ENCODE results near the gene INPP4B. TPM values are rescaled to one million over a fixed set of nuclear protein-coding genes. Genes with fewer than 3 reads are reported as not detected.

The INPP4B gene
- total RNA-seq, 4 donors from 2014 or later, result 38.9 to 48.7 (median 44.2) TPM

GRCh38 chr4:142351958-142352357 is 494.1 kb downstream of the INPP4B start:
- H3K9me3 ChIP-seq, result no peaks in the 10 kb centered on the region
- no peaks in the 10 kb centered on the region for H3K27me3 ChIP-seq
- no peaks in the 10 kb centered on the region for H3K36me3 ChIP-seq
- H3K4me3 ChIP-seq, result no peak overlapping the region
- no peak for DNase-seq
- peaks cover 0 to 23% (median 0%) of the 10 kb centered on the region in 4 donors for H3K4me1 ChIP-seq
- TF ChIP-seq, protein P1, sequence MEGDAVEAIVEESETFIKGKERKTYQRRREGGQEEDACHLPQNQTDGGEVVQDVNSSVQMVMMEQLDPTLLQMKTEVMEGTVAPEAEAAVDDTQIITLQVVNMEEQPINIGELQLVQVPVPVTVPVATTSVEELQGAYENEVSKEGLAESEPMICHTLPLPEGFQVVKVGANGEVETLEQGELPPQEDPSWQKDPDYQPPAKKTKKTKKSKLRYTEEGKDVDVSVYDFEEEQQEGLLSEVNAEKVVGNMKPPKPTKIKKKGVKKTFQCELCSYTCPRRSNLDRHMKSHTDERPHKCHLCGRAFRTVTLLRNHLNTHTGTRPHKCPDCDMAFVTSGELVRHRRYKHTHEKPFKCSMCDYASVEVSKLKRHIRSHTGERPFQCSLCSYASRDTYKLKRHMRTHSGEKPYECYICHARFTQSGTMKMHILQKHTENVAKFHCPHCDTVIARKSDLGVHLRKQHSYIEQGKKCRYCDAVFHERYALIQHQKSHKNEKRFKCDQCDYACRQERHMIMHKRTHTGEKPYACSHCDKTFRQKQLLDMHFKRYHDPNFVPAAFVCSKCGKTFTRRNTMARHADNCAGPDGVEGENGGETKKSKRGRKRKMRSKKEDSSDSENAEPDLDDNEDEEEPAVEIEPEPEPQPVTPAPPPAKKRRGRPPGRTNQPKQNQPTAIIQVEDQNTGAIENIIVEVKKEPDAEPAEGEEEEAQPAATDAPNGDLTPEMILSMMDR (IDR thresholded peaks at IDR 0.05), result no peak
- no peak for TF ChIP-seq POLR2A (IDR thresholded peaks at IDR 0.05)
- H3K27ac ChIP-seq, result no peak overlapping the region

DNA sequence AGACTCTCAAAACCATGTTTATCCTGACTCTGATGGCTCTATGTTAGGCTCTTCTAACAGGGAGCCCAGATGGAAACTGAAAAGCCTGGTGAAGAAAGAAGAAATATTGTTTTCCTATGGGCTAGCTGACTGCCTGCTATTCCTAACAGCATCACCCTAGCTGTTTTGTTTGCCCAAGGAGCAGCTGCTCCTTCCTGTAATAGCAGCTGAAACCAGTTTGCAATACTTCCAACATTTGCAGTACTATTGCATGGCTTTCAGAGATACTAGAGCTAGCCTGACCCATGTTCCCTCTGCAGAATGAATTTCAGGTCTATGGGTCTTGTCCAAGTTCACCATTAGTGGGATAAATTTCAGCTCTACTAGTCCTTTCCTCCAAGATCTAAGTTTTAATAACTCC is 495.2 kb downstream of the INPP4B start:
- H3K36me3 ChIP-seq, result no peaks in the 10 kb centered on the region
- H3K9me3 ChIP-seq, result no peaks in the 10 kb centered on the region
- no peaks in the 10 kb centered on the region for H3K27me3 ChIP-seq
- TF ChIP-seq, protein P1 (IDR thresholded peaks at IDR 0.05), result no peak
- no peak overlapping the region for H3K4me3 ChIP-seq
- DNase-seq, result no peak
- H3K27ac ChIP-seq, result no peak overlapping the region
- H3K4me1 ChIP-seq, result peaks cover 0 to 23% (median 0%) of the 10 kb centered on the region in 4 donors

DNA sequence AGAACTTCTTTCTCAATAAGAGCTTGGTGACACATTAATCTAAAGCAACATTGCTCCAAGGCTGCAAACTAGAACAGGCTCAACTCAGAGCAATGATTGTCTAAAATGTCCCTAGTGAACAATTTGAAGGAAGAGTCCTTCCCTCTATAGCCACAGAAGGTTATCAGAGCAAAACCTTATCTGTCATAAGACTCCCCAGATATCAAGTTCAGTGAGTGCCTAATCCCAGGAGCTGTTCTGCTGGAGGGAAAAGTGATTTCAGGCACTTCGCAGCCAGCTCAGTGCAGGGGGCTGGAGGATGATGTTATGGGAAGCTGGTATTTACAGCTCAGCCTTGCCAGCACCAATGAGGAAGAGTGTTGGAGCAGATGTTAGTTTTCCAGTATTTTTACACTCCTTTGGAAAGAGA is 497.5 kb downstream of the INPP4B start:
- no peaks in the 10 kb centered on the region for H3K9me3 ChIP-seq
- H3K4me3 ChIP-seq, result no peak overlapping the region
- peaks cover 0 to 23% (median 0%) of the 10 kb centered on the region in 4 donors for H3K4me1 ChIP-seq
- H3K27ac ChIP-seq, result peak overlapping the region in 1 of 4 donors; percentile 27
- DNase-seq, result no peak
- no peaks in the 10 kb centered on the region for H3K36me3 ChIP-seq
- TF ChIP-seq, protein P1 (IDR thresholded peaks at IDR 0.05), result no peak
- TF ChIP-seq POLR2A (IDR thresholded peaks at IDR 0.05), result no peak
- H3K27me3 ChIP-seq, result no peaks in the 10 kb centered on the region

DNA sequence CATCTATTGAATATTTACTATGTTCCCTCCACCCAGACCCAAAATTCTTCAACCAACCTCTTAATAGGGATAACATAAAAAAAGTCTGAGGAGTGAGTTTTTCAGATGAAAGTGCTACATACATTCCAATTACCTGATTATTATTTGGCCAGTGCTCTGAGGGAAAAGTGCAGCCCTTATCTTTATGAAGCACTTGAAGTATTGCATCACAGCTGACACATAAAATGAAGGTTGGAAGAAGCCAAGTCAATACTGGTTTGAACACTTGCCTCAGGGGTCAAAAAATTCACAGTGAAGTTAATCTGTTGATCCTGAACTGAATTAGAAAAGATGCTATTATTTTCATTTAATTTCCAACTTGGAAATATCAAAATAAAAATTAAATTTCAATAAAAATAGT is 498.9 kb downstream of the INPP4B start:
- Histone ChIP-seq H3K27me3 (no peaks in the 10 kb centered on the region), H3K27ac (no peak overlapping the region), H3K9me3 (no peaks in the 10 kb centered on the region), H3K4me1 (peaks cover 0 to 19% (median 0%) of the 10 kb centered on the region in 4 donors), H3K4me3 (no peak overlapping the region), H3K36me3 (no peaks in the 10 kb centered on the region)
- no peak for DNase-seq
- TF ChIP-seq, protein P1 (IDR thresholded peaks at IDR 0.05), result no peak
- no peak for TF ChIP-seq POLR2A (IDR thresholded peaks at IDR 0.05)

GRCh38 chr4:142345924-142346323 is 500.2 kb downstream of the INPP4B start:
- H3K27me3 ChIP-seq, result no peaks in the 10 kb centered on the region
- peaks cover 0 to 10% (median 0%) of the 10 kb centered on the region in 4 donors for H3K4me1 ChIP-seq
- DNase-seq, result no peak
- H3K9me3 ChIP-seq, result no peaks in the 10 kb centered on the region
- H3K27ac ChIP-seq, result no peak overlapping the region
- no peak for TF ChIP-seq POLR2A (IDR thresholded peaks at IDR 0.05)
- TF ChIP-seq, protein P1 (IDR thresholded peaks at IDR 0.05), result no peak
- no peaks in the 10 kb centered on the region for H3K36me3 ChIP-seq
- no peak overlapping the region for H3K4me3 ChIP-seq

GRCh38 chr4:142341268-142341667 is 504.8 kb downstream of the INPP4B start:
- Histone ChIP-seq H3K27me3 (no peaks in the 10 kb centered on the region), H3K27ac (no peak overlapping the region), H3K4me3 (no peak overlapping the region), H3K36me3 (no peaks in the 10 kb centered on the region), H3K9me3 (no peaks in the 10 kb centered on the region), H3K4me1 (no peaks in the 10 kb centered on the region)
- DNase-seq, result no peak
- TF ChIP-seq, protein P1 (IDR thresholded peaks at IDR 0.05), result no peak
- no peak for TF ChIP-seq POLR2A (IDR thresholded peaks at IDR 0.05)

Data from Peyer's patch (tissue), 4 donors.